ENCODE measurements around the gene SLCO2A1. TPM values are rescaled to one million over a fixed set of nuclear protein-coding genes. Genes with fewer than 3 reads are reported as not detected.

SLCO2A1 gene
- 100 to 1,000 TPM; 169 to 180 TPM for total RNA-seq
- 10 to 100 TPM; 34.7 to 76.0 (median 55.4) TPM for polyA plus RNA-seq (ENCODE audit: insufficient read length in 6 of 6)
- long read RNA-seq, donor 1, full-length matches to known transcripts, result 7 of 35 reads
- long read RNA-seq, donor 1, partial matches to known transcripts, result 28 of 35 reads
- long read RNA-seq, donor 1, other reads (novel, unspliced or antisense), result 0 of 35 reads
- long read RNA-seq, donor 2, full-length matches to known transcripts, result 3 of 15 reads
- long read RNA-seq, donor 2, partial matches to known transcripts, result 12 of 15 reads
- long read RNA-seq, donor 2, other reads (novel, unspliced or antisense), result 0 of 15 reads
- long read RNA-seq, donor 3, full-length matches to known transcripts, result 5 of 5 reads
- long read RNA-seq, donor 3, partial matches to known transcripts, result 0 of 5 reads
- long read RNA-seq, donor 3, other reads (novel, unspliced or antisense), result 0 of 5 reads
- long read RNA-seq, donor 4, full-length matches to known transcripts, result 8 of 25 reads
- long read RNA-seq, donor 4, partial matches to known transcripts, result 7 of 25 reads
- long read RNA-seq, donor 4, other reads (novel, unspliced or antisense), result 10 of 25 reads
- long read RNA-seq, donor 5, full-length matches to known transcripts, result 7 of 29 reads
- long read RNA-seq, donor 5, partial matches to known transcripts, result 22 of 29 reads
- long read RNA-seq, donor 5, other reads (novel, unspliced or antisense), result 0 of 29 reads
- long read RNA-seq, donor 6, result 0 reads
- long read RNA-seq, donor 7, full-length matches to known transcripts, result 5 of 5 reads
- long read RNA-seq, donor 7, partial matches to known transcripts, result 0 of 5 reads
- long read RNA-seq, donor 7, other reads (novel, unspliced or antisense), result 0 of 5 reads
- long read RNA-seq, donor 8, full-length matches to known transcripts, result 8 of 13 reads
- long read RNA-seq, donor 8, partial matches to known transcripts, result 5 of 13 reads
- long read RNA-seq, donor 8, other reads (novel, unspliced or antisense), result 0 of 13 reads
- long read RNA-seq, donor 9, result 0 reads
- long read RNA-seq, donor 10, full-length matches to known transcripts, result 7 of 17 reads
- long read RNA-seq, donor 10, partial matches to known transcripts, result 3 of 17 reads
- long read RNA-seq, donor 10, other reads (novel, unspliced or antisense), result 7 of 17 reads
- long read RNA-seq, donor 11, full-length matches to known transcripts, result 1 of 1 reads
- long read RNA-seq, donor 11, partial matches to known transcripts, result 0 of 1 reads
- long read RNA-seq, donor 11, other reads (novel, unspliced or antisense), result 0 of 1 reads
- long read RNA-seq, donor 12, full-length matches to known transcripts, result 2 of 2 reads
- long read RNA-seq, donor 12, partial matches to known transcripts, result 0 of 2 reads
- long read RNA-seq, donor 12, other reads (novel, unspliced or antisense), result 0 of 2 reads

GRCh38 chr3:134029734-134030378, at the start of gene SLCO2A1:
Gene SLCO2A1 (minus strand): TSS chr3:134029925. CDS start chr3:134029802, 123 bp downstream.
- intact Hi-C loops (cut with DNase I), result no loop called here
- Histone ChIP-seq H3K4me3 (peak within 1 kb of the TSS; percentile 45 to 48), H3K36me3 (no peaks in the 10 kb centered on the region), H3K9me3 (no peaks in the 10 kb centered on the region), H3K4me1 (no peaks in the 10 kb centered on the region), H3K27ac (peak within 1 kb of the TSS; percentile 53 to 70), H3K27me3 (peaks cover 0 to 42% of the 10 kb centered on the region in 2 donors)
- TF ChIP-seq, protein P1, sequence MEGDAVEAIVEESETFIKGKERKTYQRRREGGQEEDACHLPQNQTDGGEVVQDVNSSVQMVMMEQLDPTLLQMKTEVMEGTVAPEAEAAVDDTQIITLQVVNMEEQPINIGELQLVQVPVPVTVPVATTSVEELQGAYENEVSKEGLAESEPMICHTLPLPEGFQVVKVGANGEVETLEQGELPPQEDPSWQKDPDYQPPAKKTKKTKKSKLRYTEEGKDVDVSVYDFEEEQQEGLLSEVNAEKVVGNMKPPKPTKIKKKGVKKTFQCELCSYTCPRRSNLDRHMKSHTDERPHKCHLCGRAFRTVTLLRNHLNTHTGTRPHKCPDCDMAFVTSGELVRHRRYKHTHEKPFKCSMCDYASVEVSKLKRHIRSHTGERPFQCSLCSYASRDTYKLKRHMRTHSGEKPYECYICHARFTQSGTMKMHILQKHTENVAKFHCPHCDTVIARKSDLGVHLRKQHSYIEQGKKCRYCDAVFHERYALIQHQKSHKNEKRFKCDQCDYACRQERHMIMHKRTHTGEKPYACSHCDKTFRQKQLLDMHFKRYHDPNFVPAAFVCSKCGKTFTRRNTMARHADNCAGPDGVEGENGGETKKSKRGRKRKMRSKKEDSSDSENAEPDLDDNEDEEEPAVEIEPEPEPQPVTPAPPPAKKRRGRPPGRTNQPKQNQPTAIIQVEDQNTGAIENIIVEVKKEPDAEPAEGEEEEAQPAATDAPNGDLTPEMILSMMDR (IDR thresholded peaks at IDR 0.05), result no peak
- ATAC-seq (peak; percentile 71), DNase-seq (peak; percentile 38 to 83 (median 62))

GRCh38 chr3:134079111-134079547, 49.4 kb upstream of the SLCO2A1 start:
- TF ChIP-seq, protein P1 (IDR thresholded peaks at IDR 0.05), result no peak
- intact Hi-C loops (cut with DNase I), result no loop called here
- Histone ChIP-seq H3K4me3 (no peak overlapping the region), H3K9me3 (peaks cover 0 to 18% of the 10 kb centered on the region in 2 donors), H3K27ac (no peak overlapping the region), H3K4me1 (peaks cover 0 to 2% of the 10 kb centered on the region in 2 donors), H3K27me3 (no peaks in the 10 kb centered on the region), H3K36me3 (no peaks in the 10 kb centered on the region)
- ATAC-seq (no peak), DNase-seq (no peak)

GRCh38 chr3:134078169-134078831, 48.6 kb upstream of the SLCO2A1 start:
- Histone ChIP-seq H3K36me3 (no peaks in the 10 kb centered on the region), H3K9me3 (peaks cover 0 to 18% of the 10 kb centered on the region in 2 donors), H3K27ac (no peak overlapping the region), H3K27me3 (no peaks in the 10 kb centered on the region), H3K4me3 (no peak overlapping the region), H3K4me1 (peaks cover 0 to 5% of the 10 kb centered on the region in 2 donors)
- intact Hi-C loops (cut with DNase I), result no loop called here
- no peak for ATAC-seq
- no peak for DNase-seq
- TF ChIP-seq, protein P1 (IDR thresholded peaks at IDR 0.05), result no peak

GRCh38 chr3:134077649-134078161, 48.0 kb upstream of the SLCO2A1 start:
- DNase-seq (no peak), ATAC-seq (no peak)
- peaks cover 0 to 5% of the 10 kb centered on the region in 2 donors for H3K4me1 ChIP-seq
- H3K4me3 ChIP-seq, result no peak overlapping the region
- intact Hi-C loops (cut with DNase I), result no loop called here
- H3K27me3 ChIP-seq, result no peaks in the 10 kb centered on the region
- no peak overlapping the region for H3K27ac ChIP-seq
- no peaks in the 10 kb centered on the region for H3K36me3 ChIP-seq
- peaks cover 0 to 18% of the 10 kb centered on the region in 2 donors for H3K9me3 ChIP-seq
- TF ChIP-seq, protein P1 (IDR thresholded peaks at IDR 0.05), result no peak
